H1 (cell line): Measurements from ENCODE around the gene LTBP1. TPM values are rescaled to one million over a fixed set of nuclear protein-coding genes. Genes with fewer than 3 reads are reported as not detected.

Experiments
- CTCF ChIA-PET: fragments of 300-600 bp; sonication (Branson Sonifier 250); formaldehyde crosslinking; loops from one replicate; lab custom pipeline; 2021; ENCODE audit not compliant: partially characterized antibody; lab: Charles Lee
- POLR2A ChIA-PET: fragments of 300-600 bp; sonication (Branson Sonifier 250); formaldehyde crosslinking; loops from one replicate; lab custom pipeline; 2021; ENCODE audit warnings: inconsistent platforms; ENCODE audit not compliant: partially characterized antibody; lab: Charles Lee
- DNase-seq, 2 experiments: peaks; one replicate each; pipeline versions ENCODE4 v3.0.0 to v3.0.0-alpha.2; 2010 to 2022; ENCODE audit warnings: low spot score in 2 of 2, low read depth in 1 of 2, mixed read lengths in 1 of 2
- FAIRE-seq: peaks from 2 replicates; lab custom pipeline; 2011; peaks lifted over from hg19 to GRCh38; lab: Jason Lieb, UNC
- H2AFZ ChIP-seq: 2 replicates; pipeline ENCODE4 v1.8.1; 2012; ENCODE audit warnings: low read length, inconsistent platforms
- H2AK5ac ChIP-seq: 2 replicates; pipeline ENCODE4 v1.6.1; 2013; ENCODE audit warnings: low read depth, low read length
- H2BK120ac ChIP-seq: replicated peaks from 2 replicates; pipeline ENCODE3; 2013; ENCODE audit warnings: low read depth, low read length, inconsistent platforms
- H2BK12ac ChIP-seq: 2 replicates; pipeline ENCODE4 v1.6.1; 2013; ENCODE audit warnings: low read depth, low read length
- H2BK15ac ChIP-seq: 2 replicates; pipeline ENCODE4 v1.6.1; 2013; ENCODE audit warnings: low read length
- H2BK20ac ChIP-seq: 2 replicates; pipeline ENCODE4 v1.6.1; 2013; ENCODE audit warnings: low read length
- H2BK5ac ChIP-seq: 2 replicates; pipeline ENCODE4 v1.6.1; 2013; ENCODE audit warnings: low read depth, low read length
- H3K14ac ChIP-seq: 2 replicates; pipeline ENCODE4 v1.6.1; 2013; ENCODE audit warnings: inconsistent platforms; ENCODE audit not compliant: insufficient read length
- H3K18ac ChIP-seq: 2 replicates; pipeline ENCODE4 v1.6.1; 2013; ENCODE audit warnings: low read length; ENCODE audit errors: extremely low read depth
- H3K23ac ChIP-seq: 2 replicates; pipeline ENCODE4 v1.6.1; 2013; ENCODE audit warnings: inconsistent platforms; ENCODE audit not compliant: insufficient read length
- H3K23me2 ChIP-seq: 2 replicates; pipeline ENCODE4 v1.6.1; 2013; ENCODE audit warnings: low read depth, low read length
- H3K27ac ChIP-seq: 2 replicates; pipeline ENCODE4 v1.6.1; 2011; ENCODE audit warnings: low read depth, low read length, inconsistent platforms
- H3K27me3 ChIP-seq, 4 experiments: replicated peaks in 1 of 4; 1 replicate in 1 of 4; 2 replicates in 3 of 4; pipeline versions ENCODE4 v1.6.1 to v1.8.1; 2011 to 2013; ENCODE audit warnings: low read length in 3 of 4, mild to moderate bottlenecking in 3 of 4, inconsistent platforms in 2 of 4, mixed read lengths in 2 of 4, moderate library complexity in 1 of 4; ENCODE audit not compliant: control insufficient read depth in 3 of 4, insufficient read depth in 3 of 4; ENCODE audit errors: extremely low read depth in 1 of 4
- H3K36me3 ChIP-seq, 4 experiments: 2 replicates each; pipeline versions ENCODE4 v1.6.1 to v1.8.1; 2011 to 2013; ENCODE audit warnings: mild to moderate bottlenecking in 4 of 4, low read length in 3 of 4, moderate library complexity in 2 of 4, control low read depth in 1 of 4, inconsistent platforms in 1 of 4; ENCODE audit not compliant: insufficient read depth in 4 of 4, control insufficient read depth in 2 of 4
- H3K4ac ChIP-seq: replicated peaks from 2 replicates; pipeline ENCODE3; 2013; ENCODE audit warnings: low read length, low read depth, mixed read lengths, inconsistent platforms; ENCODE audit not compliant: insufficient read length
- H3K4me1 ChIP-seq, 4 experiments: replicated peaks in 1 of 4; 1 replicate in 1 of 4; 2 replicates in 3 of 4; pipeline versions ENCODE4 v1.6.1 to v1.8.1; 2011 to 2013; ENCODE audit warnings: low read length in 3 of 4, inconsistent platforms in 2 of 4, mixed read lengths in 1 of 4; ENCODE audit not compliant: insufficient read depth in 4 of 4, control insufficient read depth in 3 of 4
- H3K4me2 ChIP-seq, 2 experiments: 2 replicates each; pipeline versions ENCODE4 v1.6.1 to v1.8.1; 2011 to 2013; ENCODE audit warnings: low read depth in 2 of 2, low read length in 2 of 2, control low read depth in 1 of 2, inconsistent platforms in 1 of 2, mild to moderate bottlenecking in 1 of 2; ENCODE audit not compliant: insufficient read depth in 1 of 2
- H3K4me3 ChIP-seq, 4 experiments: fragments of 200-600, 300-600 bp in 1 of 4; sonication (generic), shearing (Covaris generic), sonication (Bioruptor Twin) in 1 of 4; 2 replicates each; pipeline versions ENCODE4 v1.5.1 to v1.8.1; 2011 to 2016; ENCODE audit warnings: low read length in 4 of 4, low read depth in 3 of 4, control low read depth in 2 of 4, inconsistent platforms in 2 of 4, mild to moderate bottlenecking in 2 of 4, mixed read lengths in 1 of 4, moderate library complexity in 1 of 4; ENCODE audit not compliant: insufficient read depth in 2 of 4; ENCODE audit errors: extremely low read depth in 1 of 4
- H3K56ac ChIP-seq: replicated peaks from 2 replicates; pipeline ENCODE3; 2013; ENCODE audit warnings: low read depth, mild to moderate bottlenecking, mixed read lengths, low read length, inconsistent platforms; ENCODE audit not compliant: insufficient read length
- H3K79me1 ChIP-seq: 2 replicates; pipeline ENCODE4 v1.6.1; 2013; ENCODE audit warnings: low read depth, low read length, control low read depth
- H3K79me2 ChIP-seq, 2 experiments: 2 replicates each; pipeline versions ENCODE4 v1.6.1 to v1.8.1; 2012 to 2013; ENCODE audit warnings: low read length in 2 of 2, mild to moderate bottlenecking in 2 of 2, inconsistent platforms in 1 of 2; ENCODE audit not compliant: insufficient read depth in 2 of 2, control insufficient read depth in 1 of 2
- H3K9ac ChIP-seq, 4 experiments: replicated peaks in 1 of 4; 1 replicate in 1 of 4; 2 replicates in 3 of 4; pipeline versions ENCODE4 v1.6.1 to v1.8.1; 2011 to 2013; ENCODE audit warnings: low read depth in 3 of 4, low read length in 3 of 4, control low read depth in 2 of 4, mild to moderate bottlenecking in 2 of 4, moderate library complexity in 2 of 4, inconsistent platforms in 1 of 4; ENCODE audit errors: extremely low read depth in 1 of 4
- H3K9me3 ChIP-seq, 2 experiments: 2 replicates each; pipeline versions ENCODE4 v1.6.1 to v1.8.1; 2012 to 2013; ENCODE audit warnings: mild to moderate bottlenecking in 2 of 2, moderate library complexity in 2 of 2, control low read depth in 1 of 2, inconsistent platforms in 1 of 2, low read depth in 1 of 2, low read length in 1 of 2, mixed read lengths in 1 of 2; ENCODE audit not compliant: insufficient read depth in 2 of 2
- H4K20me1 ChIP-seq, 2 experiments: replicated peaks in 1 of 2; 2 replicates each; pipeline versions ENCODE3 to v1.8.1; 2011 to 2013; ENCODE audit warnings: inconsistent platforms in 2 of 2, low read length in 2 of 2, mild to moderate bottlenecking in 1 of 2; ENCODE audit not compliant: insufficient read depth in 2 of 2, control insufficient read depth in 1 of 2
- H4K5ac ChIP-seq: 2 replicates; pipeline ENCODE4 v1.6.1; 2013; ENCODE audit warnings: low read length, low read depth, mixed read lengths, inconsistent platforms; ENCODE audit not compliant: insufficient read length
- H4K8ac ChIP-seq: 2 replicates; pipeline ENCODE4 v1.8.0; 2013; ENCODE audit warnings: mild to moderate bottlenecking, moderate library complexity, low read length, inconsistent platforms; ENCODE audit not compliant: insufficient read depth; ENCODE audit errors: extremely low read depth
- H4K91ac ChIP-seq: replicated peaks from 2 replicates; pipeline ENCODE3; 2013; ENCODE audit warnings: low read length, mixed read lengths, inconsistent platforms; ENCODE audit not compliant: insufficient read length
- CHD1 ChIP-seq: IDR thresholded peaks from 2 replicates; pipeline ENCODE4 v1.6.1; 2012; ENCODE audit warnings: low read depth, low read length, improper control_type of control experiment
- KDM5A ChIP-seq: fragments of 200-600 bp; IDR thresholded peaks from 2 replicates; pipeline ENCODE4 v1.7.1; 2012; ENCODE audit warnings: mild to moderate bottlenecking, low read length, inconsistent platforms, mixed read lengths
- NRF1 ChIP-seq: IDR thresholded peaks from 2 replicates; pipeline ENCODE4 v1.6.1; 2011; ENCODE audit warnings: mild to moderate bottlenecking, low read depth, low read length, improper control_type of control experiment
- SP1 ChIP-seq: IDR thresholded peaks from 2 replicates; pipeline ENCODE4 v1.6.1; 2011; ENCODE audit warnings: low read depth, low read length
- WGBS, 2 experiments: shearing (Covaris generic) in 1 of 2; methylation state at CpG; one replicate each; pipeline versions ENCODE4 v1.1.6 to v1.1.7; 2013 to 2015; ENCODE audit warnings: low lambda C conversion rate in 2 of 2, mixed read lengths in 2 of 2, inconsistent platforms in 1 of 2, low coverage in 1 of 2, missing lambda C conversion rate in 1 of 2; ENCODE audit not compliant: insufficient replicate concordance in 2 of 2, insufficient coverage in 1 of 2, insufficient read length in 1 of 2; ENCODE audit errors: extremely low coverage in 1 of 2, missing lambda C conversion rate in 1 of 2; 5-methylcytosine and 5-hydroxymethylcytosine counted together
- polyA plus RNA-seq, 7 experiments: library from polyadenylated mRNA; depleted of rRNA in 3 of 7; stranded (reverse) in 5 of 7; unstranded in 2 of 7; fragments of >200 nt in 5 of 7; fragments of 200-250 nt in 2 of 7; gene quantifications; 1 replicate in 5 of 7; 2 replicates in 1 of 7; 4 replicates in 1 of 7; pipeline versions ENCODE4 v1.2.1 to v1.2.3, GENCODE V29; 2011 to 2013; ENCODE audit warnings: missing spikeins in 2 of 7, mixed read lengths in 2 of 7
- total RNA-seq: library from RNA; stranded (reverse); fragmentation: NEBNext Ultra II Directional; extraction: Animal tissue kit (Norgen Biotek cat#: 25700); gene quantifications from 2 replicates; pipeline ENCODE4 v1.2.1, GENCODE V29; 2021

LTBP1 gene
- total and polyA plus RNA-seq, 2 of the 8 experiments (the other 6 are each of a cell fraction or from before 2014, with no cell fraction given): 15.4 to 24.7 TPM

DNA sequence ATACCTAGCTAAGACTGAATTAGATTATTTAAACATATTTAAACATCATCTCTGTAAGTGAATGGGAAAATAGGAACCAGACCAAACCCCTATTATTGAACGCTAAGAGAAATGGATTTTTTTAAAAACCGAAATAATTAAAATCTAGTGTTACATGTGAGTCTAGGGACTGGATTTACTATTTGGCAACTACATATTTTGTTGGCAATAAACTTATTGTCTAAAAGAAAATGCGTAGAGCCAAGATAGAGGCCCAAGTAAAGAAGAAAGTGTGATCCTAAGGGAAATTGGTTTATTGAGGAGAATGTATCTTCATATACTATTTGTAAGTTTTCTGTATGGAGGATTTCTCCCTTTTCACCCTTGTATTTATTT is 105.6 kb downstream of the LTBP1 start:
- WGBS, 2 experiments: 87% methylated on average over 3 of the region's 3 CpGs; no CpG with 5 or more reads in 1 of the 2 experiments
- CTCF ChIA-PET: interaction anchor here (0.6 to 0.8 kb wide), 3 partner anchors 14 to 990 kb away, joined by 3 to 5 read pairs (median 3); no protein-coding TSS in a partner anchor

More for the DNA sequence above, 105.6 kb downstream of the LTBP1 start:
- H3K4me1 ChIP-seq: peaks cover 0 to 3% (median 1%) of the 10 kb centered on the region in 4 experiments; a peak in 3 of 7 replicates
- no peak overlapping the region for H4K8ac ChIP-seq
- FAIRE-seq: no peak
- H3K79me1 ChIP-seq: no peaks in the 10 kb centered on the region
- no peak overlapping the region for H2BK120ac ChIP-seq
- TF ChIP-seq CHD1 (no peak), SP1 (no peak), NRF1 (no peak), KDM5A (no peak)
- H3K4me3 ChIP-seq: no peak overlapping the region
- H2BK20ac ChIP-seq: no peak overlapping the region
- no peak overlapping the region for H4K91ac ChIP-seq
- H3K27ac ChIP-seq: no peak overlapping the region
- H2AFZ ChIP-seq: no peak overlapping the region
- peaks cover 0 to 3% of the 10 kb centered on the region in 2 experiments; a peak in 1 of 4 replicates for H3K9me3 ChIP-seq
- no peak overlapping the region for H3K9ac ChIP-seq
- H4K20me1 ChIP-seq: no peaks in the 10 kb centered on the region
- H3K23ac ChIP-seq: no peak overlapping the region
- no peak overlapping the region for H3K14ac ChIP-seq
- no peak overlapping the region for H2AK5ac ChIP-seq
- no peak overlapping the region for H3K18ac ChIP-seq
- H3K56ac ChIP-seq: no peak overlapping the region
- H3K27me3 ChIP-seq: no peaks in the 10 kb centered on the region
- H2BK12ac ChIP-seq: no peak overlapping the region
- H3K23me2 ChIP-seq: no peaks in the 10 kb centered on the region
- H2BK5ac ChIP-seq: no peak overlapping the region
- POLR2A ChIA-PET: no interaction called here
- H3K4ac ChIP-seq: no peak overlapping the region
- H2BK15ac ChIP-seq: no peak overlapping the region
- no peaks in the 10 kb centered on the region for H3K79me2 ChIP-seq
- no peaks in the 10 kb centered on the region for H3K36me3 ChIP-seq
- DNase-seq: no peak
- H4K5ac ChIP-seq: no peak overlapping the region
- H3K4me2 ChIP-seq: no peak overlapping the region
